SK-N-SH (cell line): ENCODE measurements around the gene OXCT1.

Experiments used
- CTCF ChIP-seq: fragments of 200-600 bp; sonication (generic); IDR thresholded peaks from 2 replicates; pipeline ENCODE4 v1.6.1; 2017; ENCODE audit warnings: antibody characterized with exemption, mild to moderate bottlenecking, moderate library complexity
- EP300 ChIP-seq, 2 experiments: IDR thresholded peaks; 2 replicates each; pipeline versions ENCODE4 v1.4.0 to v1.6.1; 2012; ENCODE audit warnings: borderline replicate concordance in 1 of 2, low read depth in 1 of 2, low read length in 1 of 2
- EZH2phosphoT487 ChIP-seq: fragments of 200-600 bp; sonication (generic); IDR thresholded peaks from 2 replicates; pipeline ENCODE4 v1.6.1; 2017; ENCODE audit warnings: low read depth, mixed run types, mild to moderate bottlenecking, antibody characterized with exemption, moderate library complexity, borderline replicate concordance
- JUND ChIP-seq: IDR thresholded peaks from 2 replicates; pipeline ENCODE4 v1.4.0; 2012
- TAF1 ChIP-seq: IDR thresholded peaks from 2 replicates; pipeline ENCODE4 v1.6.1; 2012; ENCODE audit warnings: low read depth, mild to moderate bottlenecking, low read length, moderate library complexity, borderline replicate concordance
- ZBTB33 ChIP-seq: IDR thresholded peaks from 2 replicates; pipeline ENCODE4 v1.4.0; 2012; ENCODE audit warnings: low read depth, borderline replicate concordance

- no peak for TF ChIP-seq TAF1
- TF ChIP-seq EP300 (IDR thresholded peaks at IDR 0.05; ENCODE audit: borderline replicate concordance in 1 of 2, low read depth in 1 of 2, low read length in 1 of 2), result no peak
- TF ChIP-seq EZH2phosphoT487, result no peak
- TF ChIP-seq CTCF, result no peak
- TF ChIP-seq ZBTB33, result no peak
- TF ChIP-seq JUND, result no peak
Observed at GRCh38 chr5:41817625-41818301, 52.5 kb downstream of the OXCT1 start.
